CD14-positive monocyte (primary cell): ENCODE data around the gene METTL16. TPM values are rescaled to one million over a fixed set of nuclear protein-coding genes. Genes with fewer than 3 reads are reported as not detected.

Experiments used
- DNase-seq, 3 donors: peaks; one replicate each; pipeline ENCODE4 v3.0.0-alpha.2; 2011 to 2022
- H2AFZ ChIP-seq: 2 replicates; pipeline ENCODE4 v1.6.0; 2012; ENCODE audit warnings: mild to moderate bottlenecking, low read depth, low read length, inconsistent platforms; ENCODE audit not compliant: insufficient read depth, poor library complexity, severe bottlenecking
- H3K27ac ChIP-seq, 2 donors: 1 replicate in 1 of 2; 2 replicates in 1 of 2; pipeline ENCODE4 v1.5.1; 2012 to 2013; ENCODE audit warnings: low read length in 2 of 2, control low read depth in 1 of 2, inconsistent platforms in 1 of 2, low read depth in 1 of 2, mild to moderate bottlenecking in 1 of 2
- H3K27me3 ChIP-seq, 2 donors: one replicate each; pipeline versions ENCODE4 v1.6.0 to v1.6.1; 2011 to 2013; ENCODE audit warnings: low read length in 2 of 2; ENCODE audit not compliant: control insufficient read depth in 2 of 2, insufficient read depth in 2 of 2
- H3K36me3 ChIP-seq, 2 donors: replicated peaks in 1 of 2; 1 replicate in 1 of 2; 2 replicates in 1 of 2; pipeline versions ENCODE4 v1.5.1 to v1.6.1; 2012 to 2013; ENCODE audit warnings: low read length in 2 of 2, control low read depth in 1 of 2, inconsistent platforms in 1 of 2, mild to moderate bottlenecking in 1 of 2; ENCODE audit not compliant: insufficient read depth in 2 of 2, control insufficient read depth in 1 of 2
- H3K4me1 ChIP-seq, 2 donors: 1 replicate in 1 of 2; 2 replicates in 1 of 2; pipeline versions ENCODE4 v1.5.1 to v1.6.1; 2012 to 2013; ENCODE audit warnings: low read length in 2 of 2, control low read depth in 1 of 2, inconsistent platforms in 1 of 2, mild to moderate bottlenecking in 1 of 2, moderate library complexity in 1 of 2; ENCODE audit not compliant: insufficient read depth in 2 of 2, control insufficient read depth in 1 of 2
- H3K4me2 ChIP-seq: replicated peaks from 2 replicates; pipeline ENCODE3; 2012; ENCODE audit warnings: low read length, moderate library complexity, mild to moderate bottlenecking; ENCODE audit not compliant: poor library complexity, severe bottlenecking; ENCODE audit errors: extremely low read depth
- H3K4me3 ChIP-seq, 3 experiments: fragments of 200-600 bp in 1 of 3; sonication (generic) in 1 of 3; replicated peaks in 1 of 3; 1 replicate in 2 of 3; 2 replicates in 1 of 3; pipeline ENCODE4 v1.5.1; 2011 to 2013; ENCODE audit warnings: low read length in 3 of 3, mild to moderate bottlenecking in 3 of 3, control low read depth in 2 of 3, low read depth in 2 of 3, inconsistent platforms in 1 of 3, moderate library complexity in 1 of 3
- H3K79me2 ChIP-seq: 2 replicates; pipeline ENCODE4 v1.6.0; 2012; ENCODE audit warnings: mild to moderate bottlenecking, control low read depth, inconsistent platforms, low read length, moderate library complexity; ENCODE audit not compliant: insufficient read depth
- H3K9ac ChIP-seq: 2 replicates; pipeline ENCODE4 v1.6.0; 2017; ENCODE audit warnings: low read length, mild to moderate bottlenecking; ENCODE audit not compliant: insufficient read depth, poor library complexity, severe bottlenecking
- H3K9me3 ChIP-seq, 2 donors: replicated peaks in 1 of 2; 1 replicate in 1 of 2; 2 replicates in 1 of 2; pipeline versions ENCODE4 v1.5.1 to v1.6.1; 2012 to 2013; ENCODE audit warnings: low read length in 2 of 2, control low read depth in 1 of 2; ENCODE audit not compliant: control insufficient read depth in 1 of 2, insufficient read depth in 1 of 2
- H4K20me1 ChIP-seq: 2 replicates; pipeline ENCODE4 v1.6.0; 2012; ENCODE audit warnings: mild to moderate bottlenecking, low read length, control low read depth, moderate library complexity; ENCODE audit not compliant: insufficient read depth
- H3K27ac Mint-ChIP-seq, 7 donors: one replicate each; pipeline ENCODE4 v1.8.0; 2020; ENCODE audit warnings: mild to moderate bottlenecking in 7 of 7, mixed read lengths in 7 of 7, moderate library complexity in 6 of 7, inconsistent platforms in 2 of 7
- H3K27me3 Mint-ChIP-seq, 3 donors: one replicate each; pipeline ENCODE4 v1.8.0; 2021 to 2022; ENCODE audit warnings: low read depth in 3 of 3, mild to moderate bottlenecking in 3 of 3, mixed read lengths in 3 of 3, moderate library complexity in 3 of 3, inconsistent platforms in 1 of 3
- H3K36me3 Mint-ChIP-seq, 2 donors: one replicate each; pipeline ENCODE4 v1.8.0; 2020; ENCODE audit warnings: mixed read lengths in 2 of 2, inconsistent platforms in 1 of 2, mild to moderate bottlenecking in 1 of 2
- H3K4me1 Mint-ChIP-seq: one replicate; pipeline ENCODE4 v1.8.0; 2020; ENCODE audit warnings: mild to moderate bottlenecking, mixed read lengths
- H3K4me3 Mint-ChIP-seq, 2 donors: one replicate each; pipeline ENCODE4 v1.8.0; 2020; ENCODE audit warnings: mild to moderate bottlenecking in 2 of 2, mixed read lengths in 2 of 2, moderate library complexity in 1 of 2
- H3K9me3 Mint-ChIP-seq, 7 donors: one replicate each; pipeline ENCODE4 v1.8.0; 2020 to 2022; ENCODE audit warnings: mixed read lengths in 7 of 7, mild to moderate bottlenecking in 6 of 7, moderate library complexity in 6 of 7, inconsistent platforms in 2 of 7
- CTCF ChIP-seq: fragments of 200-600 bp; IDR thresholded peaks from one replicate; pipeline ENCODE4 v1.8.0; 2022; ENCODE audit warnings: antibody characterized with exemption, mild to moderate bottlenecking
- WGBS: methylation state at CpG from one replicate; pipeline ENCODE4 v1.1.5; 2013; ENCODE audit warnings: missing lambda C conversion rate; ENCODE audit not compliant: insufficient coverage; 5-methylcytosine and 5-hydroxymethylcytosine counted together
- intact Hi-C, 2 donors: fragments of 100-400 bp; cut with micrococcal nuclease; formaldehyde crosslinking; loops; one replicate each; pipeline versions ENCODE4 v1.15.0 to v1.15.1; 2023
- polyA plus RNA-seq, 3 donors: library from polyadenylated mRNA; depleted of rRNA in 1 of 3; unstranded in 2 of 3; stranded (reverse) in 1 of 3; fragments of 300-500 nt in 2 of 3; fragments of >200 nt in 1 of 3; fragmentation: Illumina TruSeq in 2 of 3; gene quantifications; 1 replicate in 2 of 3; 2 replicates in 1 of 3; pipeline ENCODE4 v1.2.3, GENCODE V29; 2012 to 2021

METTL16 gene
- polyA plus RNA-seq, 3 donors, result 3.0 to 8.0 (median 4.7) TPM

- H3K27me3 ChIP-seq, result no peaks in the 10 kb centered on the region
- H3K27me3 Mint-ChIP-seq, result peaks cover 0 to 6% (median 0%) of the 10 kb centered on the region in 3 donors
- peaks cover 43% of the 10 kb centered on the region for H3K4me1 Mint-ChIP-seq
- peak overlapping the region; percentile 98 to 100 (median 99) for H3K27ac Mint-ChIP-seq
- peaks cover 20 to 23% of the 10 kb centered on the region in 2 donors for H3K36me3 Mint-ChIP-seq
- intact Hi-C loops, result loop anchor here in 1 of 2 donors (10.0 kb wide), 1 partner anchor 753 kb away; the partner anchor contains the start of genes RILP and SCARF1
- H4K20me1 ChIP-seq, result peaks cover 25% of the 10 kb centered on the region
- peaks cover 60% of the 10 kb centered on the region for H3K79me2 ChIP-seq
- peak overlapping the region; percentile 97 for H3K4me2 ChIP-seq
- TF ChIP-seq CTCF, result no peak
- peak overlapping the region; percentile 88 to 90 for H3K4me3 Mint-ChIP-seq
- peak overlapping the region; percentile 76 for H3K9ac ChIP-seq
- H3K36me3 ChIP-seq, result no peaks in the 10 kb centered on the region
- DNase-seq, result peak in 1 of 3 donors; percentile 35
- peaks cover 0 to 5% (median 0%) of the 10 kb centered on the region in 7 donors for H3K9me3 Mint-ChIP-seq
- peak overlapping the region in 2 of 3 experiments; percentile 45 to 98 for H3K4me3 ChIP-seq
- H2AFZ ChIP-seq, result no peak overlapping the region
- H3K9me3 ChIP-seq, result no peaks in the 10 kb centered on the region
- H3K4me1 ChIP-seq, result peaks cover 53 to 61% of the 10 kb centered on the region in 2 donors
- H3K27ac ChIP-seq, result peak overlapping the region; percentile 96 to 100
- WGBS, result 65% methylated on average over 10 of the region's 12 CpGs
These were observed 114.2 kb downstream of the METTL16 start for GRCh38 chr17:2397247-2398171.

- peak; percentile 95 to 97 (median 97) for DNase-seq
- H3K27ac Mint-ChIP-seq, result peak overlapping the region; percentile 98 to 100 (median 99)
- Histone ChIP-seq H3K79me2 (peaks cover 61% of the 10 kb centered on the region), H3K27me3 (no peaks in the 10 kb centered on the region), H3K4me3 (peak overlapping the region; percentile 21 to 98 (median 45)), H3K4me1 (peaks cover 54 to 65% of the 10 kb centered on the region in 2 donors), H3K9ac (peak overlapping the region; percentile 76), H2AFZ (no peak overlapping the region), H3K27ac (peak overlapping the region; percentile 96 to 100), H4K20me1 (peaks cover 25% of the 10 kb centered on the region), H3K4me2 (peak overlapping the region; percentile 97), H3K9me3 (no peaks in the 10 kb centered on the region), H3K36me3 (no peaks in the 10 kb centered on the region)
- peaks cover 0 to 5% (median 0%) of the 10 kb centered on the region in 7 donors for H3K9me3 Mint-ChIP-seq
- H3K4me1 Mint-ChIP-seq, result peaks cover 46% of the 10 kb centered on the region
- peaks cover 25 to 27% of the 10 kb centered on the region in 2 donors for H3K36me3 Mint-ChIP-seq
- no peak for TF ChIP-seq CTCF
- H3K4me3 Mint-ChIP-seq, result peak overlapping the region; percentile 88 to 90
- peaks cover 0 to 6% (median 0%) of the 10 kb centered on the region in 3 donors for H3K27me3 Mint-ChIP-seq
- intact Hi-C loops, result loop anchor here in 1 of 2 donors (10.0 kb wide), 1 partner anchor 752 kb away; the partner anchor contains the start of genes RILP and SCARF1
- WGBS, result 5% methylated on average over 22 of the region's 34 CpGs
These were observed 115.0 kb downstream of the METTL16 start for GRCh38 chr17:2396568-2397246.
